Left lung (tissue), 10 donors: Measurements from ENCODE around the gene DTX1. TPM values are rescaled to one million over a fixed set of nuclear protein-coding genes. Genes with fewer than 3 reads are reported as not detected.

Source experiments
- ATAC-seq: fragments of 200-7000 bp; cut with Tn5 transposase; one replicate; pipeline ENCODE4 v1.9.1; 2020; ENCODE audit warnings: moderate library complexity
- DNase-seq, 4 donors: peaks; one replicate each; pipeline ENCODE4 v3.0.0-alpha.2; 2013 to 2020
- H3K27ac ChIP-seq, 2 donors: fragments of 200-600 bp; sonication (generic) in 1 of 2; one replicate each; pipeline versions ENCODE4 v1.5.0 to v1.8.0; 2020 to 2021
- H3K27me3 ChIP-seq, 2 donors: fragments of 200-600 bp; sonication (generic) in 1 of 2; one replicate each; pipeline versions ENCODE4 v1.5.0 to v1.8.0; 2020 to 2021
- H3K36me3 ChIP-seq, 2 donors: fragments of 200-600 bp; sonication (generic) in 1 of 2; one replicate each; pipeline versions ENCODE4 v1.5.0 to v1.8.0; 2020 to 2021
- H3K4me1 ChIP-seq, 2 donors: fragments of 200-600 bp; one replicate each; pipeline ENCODE4 v1.8.0; 2021
- H3K4me3 ChIP-seq, 2 donors: fragments of 200-600 bp; sonication (generic) in 1 of 2; one replicate each; pipeline versions ENCODE4 v1.5.0 to v1.8.0; 2020 to 2021; ENCODE audit warnings: mild to moderate bottlenecking in 1 of 2
- H3K9me3 ChIP-seq, 2 donors: fragments of 200-600 bp; sonication (generic) in 1 of 2; one replicate each; pipeline versions ENCODE4 v1.5.0 to v1.8.0; 2020 to 2021
- CTCF ChIP-seq, 2 donors: fragments of 200-600 bp; sonication (generic) in 1 of 2; IDR thresholded peaks; one replicate each; pipeline versions ENCODE4 v1.5.0 to v1.8.0; 2021; ENCODE audit warnings: antibody characterized with exemption in 2 of 2
- intact Hi-C, 2 donors: fragments of 100-400 bp; cut with DNase I; formaldehyde crosslinking; loops; one replicate each; pipeline versions ENCODE4 v1.11.2 to v1.14.2; 2022
- polyA plus RNA-seq, 6 donors: library from polyadenylated mRNA; unstranded; fragments of 120-200 nt; gene quantifications; one replicate each; pipeline ENCODE4 v1.2.1, GENCODE V29; 2013; ENCODE audit not compliant: insufficient read length in 6 of 6
- total RNA-seq, 2 donors: library from RNA; stranded (reverse); fragmentation: NEBNext Ultra II Directional; extraction: Animal tissue kit (Norgen Biotek cat#: 25700); gene quantifications; one replicate each; pipeline ENCODE4 v1.2.1, GENCODE V29; 2021
- donor health status: DM: no; HTN: yes; CAD: no.
- donor health status: DM: no; HTN: no; CAD: no.

The DTX1 gene
- total and polyA plus RNA-seq, 8 donors, result 0.70 to 6.3 (median 4.3) TPM

- Histone ChIP-seq H3K36me3 (no peaks in the 10 kb centered on the region), H3K4me1 (no peaks in the 10 kb centered on the region), H3K27ac (no peak overlapping the region), H3K4me3 (no peak overlapping the region), H3K27me3 (peaks cover 0 to 45% of the 10 kb centered on the region in 2 donors), H3K9me3 (no peaks in the 10 kb centered on the region)
- no peak for TF ChIP-seq CTCF (IDR thresholded peaks at IDR 0.05)
- DNase-seq, result no peak
- intact Hi-C loops, result no loop called here
- ATAC-seq, result no peak
Observed at GRCh38 chr12:113108308-113108707, 51.8 kb downstream of the DTX1 start.

GRCh38 chr12:113109360-113109759 lies 52.8 kb downstream of the DTX1 start:
- H3K27ac ChIP-seq, result no peak overlapping the region
- ATAC-seq, result no peak
- no peak for DNase-seq
- H3K4me1 ChIP-seq, result no peaks in the 10 kb centered on the region
- intact Hi-C loops, result no loop called here
- no peaks in the 10 kb centered on the region for H3K36me3 ChIP-seq
- H3K9me3 ChIP-seq, result no peaks in the 10 kb centered on the region
- peaks cover 0 to 44% of the 10 kb centered on the region in 2 donors for H3K27me3 ChIP-seq
- no peak overlapping the region for H3K4me3 ChIP-seq
- TF ChIP-seq CTCF (IDR thresholded peaks at IDR 0.05), result no peak

GRCh38 chr12:113109872-113110599 lies 53.5 kb downstream of the DTX1 start:
- intact Hi-C loops, result no loop called here
- Histone ChIP-seq H3K36me3 (no peaks in the 10 kb centered on the region), H3K9me3 (no peaks in the 10 kb centered on the region), H3K27ac (no peak overlapping the region), H3K4me1 (no peaks in the 10 kb centered on the region), H3K4me3 (no peak overlapping the region), H3K27me3 (peaks cover 0 to 45% of the 10 kb centered on the region in 2 donors)
- TF ChIP-seq CTCF (IDR thresholded peaks at IDR 0.05), result no peak
- DNase-seq (no peak), ATAC-seq (no peak)

GRCh38 chr12:113111247-113111646 lies 54.7 kb downstream of the DTX1 start:
- Histone ChIP-seq H3K4me1 (no peaks in the 10 kb centered on the region), H3K9me3 (no peaks in the 10 kb centered on the region), H3K36me3 (no peaks in the 10 kb centered on the region), H3K27me3 (peaks cover 0 to 35% of the 10 kb centered on the region in 2 donors), H3K4me3 (no peak overlapping the region), H3K27ac (no peak overlapping the region)
- intact Hi-C loops, result no loop called here
- TF ChIP-seq CTCF (IDR thresholded peaks at IDR 0.05), result no peak
- DNase-seq, result no peak
- ATAC-seq, result no peak

- intact Hi-C loops, result no loop called here
- H3K27me3 ChIP-seq, result peaks cover 0 to 41% of the 10 kb centered on the region in 2 donors
- ATAC-seq, result no peak
Observed at GRCh38 chr12:113112043-113112899, 55.7 kb downstream of the DTX1 start.

More at GRCh38 chr12:113112043-113112899, 55.7 kb downstream of the DTX1 start:
- DNase-seq, result no peak
- Histone ChIP-seq H3K9me3 (no peaks in the 10 kb centered on the region), H3K4me1 (no peaks in the 10 kb centered on the region), H3K4me3 (no peak overlapping the region), H3K27ac (no peak overlapping the region), H3K36me3 (no peaks in the 10 kb centered on the region)
- no peak for TF ChIP-seq CTCF (IDR thresholded peaks at IDR 0.05)
